ENCODE results near the gene EFCAB10. TPM values are rescaled to one million over a fixed set of nuclear protein-coding genes. Genes with fewer than 3 reads are reported as not detected.

The EFCAB10 gene
- total RNA-seq, 2 donors from 2014 or later: not detected

- H3K36me3 ChIP-seq: no peaks in the 10 kb centered on the region
- DNase-seq (ENCODE audit: low spot score): no peak
- TF ChIP-seq CTCF (IDR thresholded peaks at IDR 0.05): no peak
- no peaks in the 10 kb centered on the region for H3K27me3 ChIP-seq
- peaks cover 0 to 10% of the 10 kb centered on the region in 2 donors for H3K4me1 ChIP-seq
- H3K27ac ChIP-seq: no peak overlapping the region
- no peak overlapping the region for H3K4me3 ChIP-seq
- H3K9me3 ChIP-seq: no peaks in the 10 kb centered on the region
Observed at GRCh38 chr7:105621617-105622016, 40.3 kb upstream of the EFCAB10 start.

- peaks cover 0 to 10% of the 10 kb centered on the region in 2 donors for H3K4me1 ChIP-seq
- H3K27me3 ChIP-seq: no peaks in the 10 kb centered on the region
- H3K9me3 ChIP-seq: no peaks in the 10 kb centered on the region
- H3K36me3 ChIP-seq: no peaks in the 10 kb centered on the region
- no peak for DNase-seq (ENCODE audit: low spot score)
- TF ChIP-seq CTCF (IDR thresholded peaks at IDR 0.05): no peak
- H3K27ac ChIP-seq: no peak overlapping the region
- no peak overlapping the region for H3K4me3 ChIP-seq
Observed at GRCh38 chr7:105621176-105621575, 39.9 kb upstream of the EFCAB10 start.

- Histone ChIP-seq H3K9me3 (no peaks in the 10 kb centered on the region), H3K4me1 (peaks cover 0 to 10% of the 10 kb centered on the region in 2 donors), H3K36me3 (peaks cover 5% of the 10 kb centered on the region), H3K27me3 (no peaks in the 10 kb centered on the region), H3K27ac (no peak overlapping the region), H3K4me3 (no peak overlapping the region)
- no peak for TF ChIP-seq CTCF (IDR thresholded peaks at IDR 0.05)
- no peak for DNase-seq (ENCODE audit: low spot score)
Observed at GRCh38 chr7:105619590-105619989, 38.3 kb upstream of the EFCAB10 start.

- Histone ChIP-seq H3K27ac (no peak overlapping the region), H3K27me3 (no peaks in the 10 kb centered on the region), H3K4me1 (peaks cover 0 to 10% of the 10 kb centered on the region in 2 donors), H3K36me3 (peaks cover 17% of the 10 kb centered on the region), H3K4me3 (no peak overlapping the region), H3K9me3 (no peaks in the 10 kb centered on the region)
- DNase-seq (ENCODE audit: low spot score): no peak
- no peak for TF ChIP-seq CTCF (IDR thresholded peaks at IDR 0.05)
Observed at GRCh38 chr7:105618016-105618296, 36.7 kb upstream of the EFCAB10 start.

- Histone ChIP-seq H3K9me3 (no peaks in the 10 kb centered on the region), H3K27ac (no peak overlapping the region), H3K27me3 (no peaks in the 10 kb centered on the region), H3K36me3 (peaks cover 17% of the 10 kb centered on the region), H3K4me3 (no peak overlapping the region), H3K4me1 (peaks cover 0 to 10% of the 10 kb centered on the region in 2 donors)
- DNase-seq (ENCODE audit: low spot score): no peak
- TF ChIP-seq CTCF (IDR thresholded peaks at IDR 0.05): no peak
Observed at GRCh38 chr7:105617280-105618015, 36.2 kb upstream of the EFCAB10 start.

GRCh38 chr7:105614341-105614840 is 33.1 kb upstream of the EFCAB10 start:
- no peak for DNase-seq (ENCODE audit: low spot score)
- Histone ChIP-seq H3K4me3 (no peak overlapping the region), H3K27ac (no peak overlapping the region), H3K27me3 (no peaks in the 10 kb centered on the region), H3K9me3 (no peaks in the 10 kb centered on the region), H3K36me3 (peaks cover 17% of the 10 kb centered on the region), H3K4me1 (no peaks in the 10 kb centered on the region)
- no peak for TF ChIP-seq CTCF (IDR thresholded peaks at IDR 0.05)
